GM08714 (cell line): ENCODE results near the gene CTDSP1.

Experiments
- H3K4me3 ChIP-seq: fragments of 200-500 bp; sonication (Bioruptor generic); 2 replicates; pipeline ENCODE4 v1.5.1; 2014; ENCODE audit warnings: mild to moderate bottlenecking, low read length, inconsistent platforms
- ZNF274 ChIP-seq: IDR thresholded peaks from 2 replicates; pipeline ENCODE4 v1.6.1; 2012; ENCODE audit warnings: mild to moderate bottlenecking, low read depth, low read length

The CTDSP1 gene, protein sequence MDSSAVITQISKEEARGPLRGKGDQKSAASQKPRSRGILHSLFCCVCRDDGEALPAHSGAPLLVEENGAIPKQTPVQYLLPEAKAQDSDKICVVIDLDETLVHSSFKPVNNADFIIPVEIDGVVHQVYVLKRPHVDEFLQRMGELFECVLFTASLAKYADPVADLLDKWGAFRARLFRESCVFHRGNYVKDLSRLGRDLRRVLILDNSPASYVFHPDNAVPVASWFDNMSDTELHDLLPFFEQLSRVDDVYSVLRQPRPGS

DNA sequence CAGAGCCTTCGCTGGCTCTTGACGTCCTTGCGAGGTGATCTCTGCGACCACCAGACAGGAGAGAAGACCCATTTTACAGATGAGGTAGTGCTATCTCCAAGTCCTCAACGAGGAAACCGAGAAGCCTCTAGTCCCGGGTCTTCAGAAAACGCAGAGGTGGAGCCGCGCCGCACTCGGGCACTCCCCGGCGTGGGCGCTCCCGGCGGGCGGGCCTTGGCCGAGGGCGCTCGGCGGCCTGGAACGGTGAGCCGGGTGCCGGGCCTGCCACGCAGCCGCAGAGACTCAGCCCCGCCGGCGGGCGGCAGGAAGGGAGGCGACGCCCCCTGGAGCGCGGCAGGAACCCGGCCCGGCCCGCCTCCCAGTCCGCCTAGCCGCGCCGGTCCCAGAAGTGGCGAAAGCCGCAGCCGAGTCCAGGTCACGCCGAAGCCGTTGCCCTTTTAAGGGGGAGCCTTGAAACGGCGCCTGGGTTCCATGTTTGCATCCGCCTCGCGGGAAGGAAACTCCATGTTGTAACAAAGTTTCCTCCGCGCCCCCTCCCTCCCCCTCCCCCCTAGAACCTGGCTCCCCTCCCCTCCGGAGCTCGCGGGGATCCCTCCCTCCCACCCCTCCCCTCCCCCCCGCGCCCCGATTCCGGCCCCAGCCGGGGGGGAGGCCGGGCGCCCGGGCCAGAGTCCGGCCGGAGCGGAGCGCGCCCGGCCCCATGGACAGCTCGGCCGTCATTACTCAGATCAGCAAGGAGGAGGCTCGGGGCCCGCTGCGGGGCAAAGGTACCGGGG, at the start of gene CTDSP1:
TSS of gene CTDSP1 (plus strand) at position 478 of the 776 bp plus-strand sequence. CDS start at position 701, 223 bp downstream.
- TF ChIP-seq ZNF274, result no peak
- H3K4me3 ChIP-seq, result peak within 1 kb of the TSS; percentile 86

DNA sequence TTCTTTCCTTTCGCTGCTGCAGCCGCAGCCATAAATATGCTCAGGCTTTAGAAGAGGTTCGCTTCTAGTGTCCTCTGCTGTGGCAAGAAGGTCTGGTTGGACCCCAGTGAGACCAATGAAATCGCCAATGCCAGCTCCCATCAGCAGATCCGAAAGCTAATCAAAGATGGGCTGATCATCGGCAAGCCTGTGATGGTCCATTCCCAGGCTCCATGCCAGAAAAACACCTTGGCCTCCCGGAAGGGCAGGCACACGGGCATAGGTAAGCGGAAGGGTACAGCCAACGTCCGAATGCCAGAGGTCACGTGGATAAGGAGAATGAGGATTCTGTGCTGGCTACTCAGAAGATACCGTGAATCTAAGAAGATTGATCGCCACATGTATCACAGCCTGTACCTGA, 45.6 kb upstream of the CTDSP1 start:
- TF ChIP-seq ZNF274, result no peak
- H3K4me3 ChIP-seq, result no peak overlapping the region

DNA sequence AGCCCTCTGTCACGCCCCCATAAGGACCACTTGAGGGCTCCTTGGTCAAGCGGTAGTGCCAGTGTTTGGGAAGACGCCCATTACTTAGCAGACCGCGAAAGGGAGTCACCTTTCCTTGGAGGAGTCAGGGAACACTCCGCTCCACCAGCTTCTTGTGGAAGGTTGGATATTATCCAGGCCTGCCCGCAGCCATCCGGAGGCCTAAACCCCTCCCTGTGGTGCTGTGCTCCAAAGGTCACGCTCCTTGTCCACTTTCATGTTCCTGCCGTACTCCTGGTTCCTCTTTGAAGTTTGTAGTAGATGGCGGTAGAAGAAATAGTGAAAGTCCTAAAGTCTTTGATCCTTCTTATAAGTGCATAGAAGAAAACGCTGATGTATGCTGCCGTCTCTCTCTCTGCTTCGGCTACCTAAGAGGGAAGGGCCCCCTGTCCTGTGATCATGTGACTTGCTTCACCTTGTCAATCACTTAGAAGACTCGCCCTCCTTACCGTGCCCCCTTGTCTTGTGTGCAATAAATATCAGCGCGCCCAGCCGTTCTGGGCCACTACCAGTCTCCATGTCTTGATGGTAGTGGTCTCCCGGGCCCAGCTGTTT, 44.7 kb upstream of the CTDSP1 start:
- H3K4me3 ChIP-seq, result no peak overlapping the region
- no peak for TF ChIP-seq ZNF274

DNA sequence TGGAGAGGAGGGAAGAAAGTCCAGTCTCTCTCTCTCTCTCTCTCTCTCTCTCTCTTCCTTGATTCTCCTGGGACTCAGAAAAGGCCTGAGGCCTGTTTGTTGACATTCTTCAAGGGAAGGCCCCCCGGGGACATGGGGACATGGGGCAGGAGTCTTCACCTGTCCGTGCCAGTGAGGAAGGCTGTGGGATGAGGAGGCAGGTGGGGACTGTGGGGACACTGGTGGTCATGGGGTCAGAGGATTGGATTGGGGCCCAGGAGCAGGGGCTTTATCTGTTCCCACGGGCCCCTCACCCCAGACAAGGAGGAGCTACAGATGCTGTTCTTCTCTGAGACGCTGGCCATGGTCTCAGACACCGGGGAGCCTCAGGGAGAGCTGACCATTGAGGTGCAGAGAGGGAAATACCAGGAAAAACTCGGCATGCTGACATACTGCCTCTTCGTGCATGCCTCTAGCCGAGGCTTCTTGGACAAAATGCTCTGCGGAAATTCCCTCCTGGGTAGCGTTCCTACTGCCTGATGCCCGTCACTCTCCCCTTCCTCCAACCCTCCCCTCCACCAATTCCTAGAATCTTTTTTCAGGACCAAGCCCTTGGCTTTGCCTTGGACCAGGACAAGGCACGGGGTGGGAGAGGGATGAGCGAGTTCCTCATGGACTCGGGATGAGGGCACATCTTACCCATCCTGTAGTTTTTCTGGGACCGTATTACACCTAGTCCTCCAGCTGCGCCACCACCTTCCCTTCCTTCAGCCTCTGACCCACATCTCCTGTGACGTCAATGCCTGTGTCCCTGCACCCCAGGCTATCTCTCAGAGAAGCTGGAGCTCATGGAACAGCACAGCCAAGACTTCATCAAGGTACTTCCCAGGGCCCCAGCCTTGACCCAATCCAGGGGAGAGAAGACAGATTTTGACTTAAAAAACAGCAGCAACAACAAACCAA, 42.2 kb upstream of the CTDSP1 start:
- no peak overlapping the region for H3K4me3 ChIP-seq
- no peak for TF ChIP-seq ZNF274

DNA sequence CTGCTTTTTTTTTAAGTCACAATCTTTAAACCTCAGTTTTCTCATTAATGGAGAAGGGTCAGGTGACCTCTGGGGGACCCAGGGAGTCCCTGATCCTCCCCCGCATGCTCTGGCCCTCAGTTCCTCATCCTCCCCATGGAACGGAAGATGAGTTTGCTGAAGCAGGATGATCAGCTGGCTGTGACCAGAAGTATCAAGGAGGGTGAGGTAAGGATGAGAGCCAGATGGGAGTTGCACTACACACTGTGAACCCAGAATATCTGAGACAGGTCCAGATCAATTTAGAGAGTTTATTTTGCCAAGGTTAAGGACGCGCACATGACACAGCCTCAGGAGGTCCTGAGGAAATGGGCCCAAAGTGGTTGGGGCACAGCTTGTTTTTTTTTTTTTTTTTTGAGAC, 39.2 kb upstream of the CTDSP1 start:
- H3K4me3 ChIP-seq, result no peak overlapping the region
- TF ChIP-seq ZNF274, result no peak

DNA sequence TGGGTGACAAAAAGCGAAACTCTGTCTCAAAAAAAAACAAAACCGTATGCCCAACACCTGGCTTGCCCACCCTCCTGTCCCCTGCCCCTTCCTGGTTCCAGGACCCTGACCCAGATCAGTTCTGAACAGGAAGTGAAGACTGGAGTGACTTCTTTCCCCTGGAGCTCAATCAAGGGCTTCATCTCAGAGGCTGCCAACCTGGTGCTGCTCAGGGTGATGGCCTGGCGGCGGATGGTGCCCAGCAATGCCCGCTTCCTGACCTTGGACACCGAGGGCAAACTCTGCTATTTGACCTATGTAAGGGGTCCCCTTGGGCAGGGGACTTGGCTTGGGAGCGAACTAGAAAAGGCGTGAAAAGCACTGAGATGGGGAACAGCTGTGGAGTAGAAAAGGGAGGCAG, 37.1 kb upstream of the CTDSP1 start:
- no peak for TF ChIP-seq ZNF274
- H3K4me3 ChIP-seq, result no peak overlapping the region

DNA sequence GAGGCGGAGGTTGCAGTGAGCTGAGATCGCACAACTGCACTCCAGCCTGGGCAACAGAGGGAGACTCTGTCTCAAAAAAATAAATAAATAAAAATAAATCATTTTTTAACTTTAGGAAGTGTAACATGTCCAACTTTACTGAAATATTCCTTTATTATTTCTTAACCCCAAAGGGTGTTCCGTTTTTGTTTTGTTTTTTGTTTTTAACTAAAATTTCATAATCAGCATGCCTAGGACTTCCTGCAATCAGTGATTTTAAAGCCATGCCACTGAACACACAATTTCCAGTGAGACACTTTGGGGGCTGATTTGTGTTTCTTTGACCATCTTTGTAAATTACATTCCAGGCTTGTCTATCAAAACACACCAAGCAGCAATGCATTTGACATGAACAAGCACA, 35.9 kb upstream of the CTDSP1 start:
- no peak for TF ChIP-seq ZNF274
- no peak overlapping the region for H3K4me3 ChIP-seq

DNA sequence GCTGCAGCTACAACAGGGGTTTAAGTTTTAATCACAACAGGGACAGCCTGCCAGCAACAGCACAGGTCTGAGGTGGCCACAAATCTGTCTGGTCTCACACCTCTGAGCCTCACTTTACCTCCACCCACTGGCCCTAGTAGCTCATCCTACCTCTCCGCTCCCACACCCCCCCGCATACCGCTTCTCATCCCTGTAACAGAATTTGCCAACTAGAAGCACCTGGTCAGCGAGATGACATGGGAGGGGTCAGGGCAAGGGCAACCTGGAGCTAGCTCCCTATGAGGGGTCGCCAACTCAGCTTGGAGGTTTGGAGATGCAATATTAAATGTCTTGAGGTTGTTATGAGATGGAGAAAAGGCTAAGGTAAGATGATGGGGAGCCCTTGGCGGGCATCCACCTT, 35.5 kb upstream of the CTDSP1 start:
- TF ChIP-seq ZNF274, result no peak
- no peak overlapping the region for H3K4me3 ChIP-seq

DNA sequence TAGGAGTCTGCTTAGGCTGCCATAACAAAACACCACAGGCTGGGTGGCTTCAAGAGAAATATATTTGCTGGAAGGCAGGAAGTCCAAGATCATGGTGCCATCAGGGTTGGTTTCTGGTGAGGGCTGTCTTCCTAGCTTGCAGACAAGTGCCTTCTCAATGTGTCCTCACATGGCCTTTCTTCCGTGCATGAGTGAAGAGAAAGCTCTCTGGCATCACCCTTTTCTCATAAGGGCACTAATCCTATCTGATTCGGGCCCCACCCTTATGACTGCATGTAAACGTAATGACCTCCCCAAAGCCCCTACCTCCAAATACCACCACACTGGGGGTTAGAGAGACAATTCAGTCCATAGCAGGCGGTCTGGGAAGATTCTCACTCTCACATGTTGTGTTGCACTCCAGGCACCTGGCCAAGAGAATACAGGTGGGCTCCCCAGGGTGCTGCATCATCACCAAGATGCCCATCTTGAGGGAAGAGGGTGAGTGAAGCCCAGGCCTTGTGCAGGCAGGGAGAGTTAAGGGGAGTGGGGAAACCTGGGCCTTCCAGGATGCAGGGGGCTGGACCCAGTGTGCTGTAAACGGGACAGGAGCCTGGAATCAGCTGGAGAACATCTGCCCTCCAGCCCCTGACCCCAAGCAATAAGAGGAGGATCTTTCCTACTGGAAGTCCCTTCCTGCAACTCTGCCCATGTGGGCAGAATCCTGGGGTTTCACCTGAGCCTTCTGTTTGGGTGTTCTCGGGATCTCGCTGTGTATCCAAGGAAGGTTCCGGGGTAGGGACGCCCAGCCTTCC, 32.9 kb upstream of the CTDSP1 start:
- peak overlapping the region; percentile 58; the same call in 1 of the 2 replicates for H3K4me3 ChIP-seq
- no peak for TF ChIP-seq ZNF274

DNA sequence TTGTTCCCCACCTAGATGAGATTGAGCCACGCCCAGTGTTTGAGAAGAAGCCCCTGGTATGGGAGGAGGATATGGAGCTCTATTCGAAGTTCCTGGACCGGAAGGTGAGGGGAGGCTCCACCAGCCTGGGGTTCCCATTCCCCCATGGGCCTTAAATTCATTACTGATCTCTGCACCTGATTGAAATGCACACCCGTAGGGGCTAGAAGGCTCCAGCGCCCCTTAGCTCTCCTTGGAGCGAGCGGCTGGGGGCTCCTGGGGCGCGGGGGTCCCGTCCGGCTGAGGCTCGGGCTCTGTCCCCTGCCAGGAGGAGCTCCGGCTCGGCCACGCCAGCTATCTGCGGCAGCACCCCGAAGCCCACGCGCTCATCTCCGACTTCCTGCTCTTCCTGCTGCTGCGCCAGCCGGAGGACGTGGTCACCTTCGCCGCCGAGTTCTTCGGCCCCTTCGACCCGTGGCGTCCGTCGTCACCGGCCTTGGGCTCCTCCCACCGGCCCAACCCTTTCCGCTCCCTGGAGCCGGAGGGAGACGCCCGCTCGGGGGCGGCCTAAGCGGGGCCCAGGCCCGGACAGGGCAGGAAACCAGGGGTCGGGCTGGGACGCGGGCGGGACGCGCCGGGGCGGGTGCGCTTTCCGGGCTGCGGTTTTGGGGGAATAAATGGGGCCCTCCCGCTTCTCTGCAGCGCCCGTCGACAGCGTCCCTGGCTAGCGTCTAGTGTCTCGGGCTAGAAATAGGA, 32.1 kb upstream of the CTDSP1 start:
- no peak for TF ChIP-seq ZNF274
- peak overlapping the region; percentile 58; the same call in 1 of the 2 replicates for H3K4me3 ChIP-seq

DNA sequence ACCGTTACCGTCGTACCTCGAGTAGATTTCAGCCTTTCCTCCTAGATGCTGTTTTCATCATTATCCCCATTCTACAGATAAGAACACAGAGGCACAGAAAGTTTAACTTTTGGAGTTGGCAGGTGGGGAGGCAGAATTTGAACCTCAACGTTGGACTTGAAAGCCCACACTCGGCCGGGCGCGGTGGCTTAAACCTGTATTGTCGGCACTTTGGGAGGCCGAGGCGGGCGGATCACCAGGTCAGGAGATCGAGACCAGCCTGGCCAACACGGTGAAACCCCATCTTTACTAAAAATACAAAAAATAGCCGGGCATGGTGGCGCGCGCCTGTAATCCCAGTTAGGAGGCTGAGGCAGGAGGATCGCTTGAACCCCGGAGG, 31.5 kb upstream of the CTDSP1 start:
- H3K4me3 ChIP-seq, result peak overlapping the region; percentile 58; the same call in 1 of the 2 replicates
- TF ChIP-seq ZNF274, result no peak

DNA sequence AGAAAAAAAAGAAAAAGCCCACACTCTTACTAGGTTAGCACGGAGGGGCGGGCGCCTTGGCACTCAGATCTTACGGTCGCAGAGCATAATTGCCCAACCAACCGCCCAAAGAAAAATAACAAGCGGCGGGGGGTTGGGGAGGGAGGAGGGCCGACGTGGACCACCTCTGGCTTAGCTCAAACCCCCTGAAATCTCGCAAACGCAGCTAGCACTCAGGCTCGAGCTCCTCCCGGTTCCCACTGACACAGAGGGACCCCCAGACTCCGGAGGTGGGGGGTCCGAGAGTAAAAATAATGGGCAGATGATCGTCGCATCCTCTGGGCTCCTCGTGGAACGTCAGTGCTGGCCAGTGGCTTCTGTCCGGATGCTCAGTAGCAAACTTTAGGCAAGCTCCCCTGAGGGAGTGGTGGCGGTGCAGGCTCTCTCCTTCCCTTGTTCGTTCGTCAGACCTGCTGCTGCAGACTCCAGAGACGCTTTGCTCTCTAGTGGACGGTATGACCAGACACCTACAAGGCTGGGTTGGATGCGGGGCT, 31.0 kb upstream of the CTDSP1 start:
- no peak for TF ChIP-seq ZNF274
- H3K4me3 ChIP-seq, result no peak overlapping the region; the same call in 1 of the 2 replicates
